Measurements from ENCODE around the gene GPR155. TPM values are rescaled to one million over a fixed set of nuclear protein-coding genes. Genes with fewer than 3 reads are reported as not detected.

GPR155 gene
- total and polyA plus RNA-seq, 5 donors from 2014 or later = 15.0 to 42.7 (median 20.1) TPM

DNA sequence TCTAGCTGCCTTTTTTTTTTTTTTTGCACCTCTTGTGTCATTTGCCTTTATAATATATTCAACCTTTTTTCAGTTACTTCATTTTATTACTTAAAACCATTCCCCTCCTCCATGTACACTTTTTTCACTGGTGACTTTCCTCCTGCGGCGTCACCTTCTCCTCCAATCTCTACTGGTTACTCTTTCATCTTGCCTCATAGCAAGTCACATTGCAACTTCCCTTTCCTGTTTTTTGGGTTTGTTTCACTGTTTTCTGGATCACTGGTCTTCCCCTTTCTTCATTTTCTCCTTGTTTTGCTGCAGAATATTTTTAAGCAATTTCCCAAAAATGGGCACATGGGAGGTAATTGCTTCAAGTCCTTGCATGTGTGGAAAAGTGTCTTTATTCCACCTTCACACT lies 37.7 kb upstream of the GPR155 start:
- H3K27me3 Mint-ChIP-seq = peaks cover 20% of the 10 kb centered on the region
- peaks cover 10 to 15% (median 10%) of the 10 kb centered on the region in 4 donors for H3K4me1 Mint-ChIP-seq
- no peak overlapping the region for H3K4me3 Mint-ChIP-seq
- ATAC-seq (ENCODE audit: low read depth in 2 of 2) (no peak), DNase-seq (no peak)
- peaks cover 0 to 7% (median 1%) of the 10 kb centered on the region in 7 donors for H3K9me3 Mint-ChIP-seq
- Histone ChIP-seq H3K36me3 (ENCODE audit: control insufficient read depth, insufficient read depth, low read length) (no peaks in the 10 kb centered on the region), H3K9me3 (ENCODE audit: control insufficient read depth in 2 of 2, low read length in 2 of 2) (no peaks in the 10 kb centered on the region), H3K27ac (ENCODE audit: insufficient read depth, low read length, poor library complexity, severe bottlenecking) (no peak overlapping the region), H3K27me3 (ENCODE audit: control insufficient read depth, insufficient read depth, low read length) (no peaks in the 10 kb centered on the region), H3K4me3 (ENCODE audit: low read depth, low read length) (no peak overlapping the region), H3K4me1 (ENCODE audit: control insufficient read depth, insufficient read depth, low read length, poor library complexity, severe bottlenecking) (no peaks in the 10 kb centered on the region)
- H3K36me3 Mint-ChIP-seq = peaks cover 41% of the 10 kb centered on the region
- H3K27ac Mint-ChIP-seq = peak overlapping the region in 1 of 3 donors; percentile 46

DNA sequence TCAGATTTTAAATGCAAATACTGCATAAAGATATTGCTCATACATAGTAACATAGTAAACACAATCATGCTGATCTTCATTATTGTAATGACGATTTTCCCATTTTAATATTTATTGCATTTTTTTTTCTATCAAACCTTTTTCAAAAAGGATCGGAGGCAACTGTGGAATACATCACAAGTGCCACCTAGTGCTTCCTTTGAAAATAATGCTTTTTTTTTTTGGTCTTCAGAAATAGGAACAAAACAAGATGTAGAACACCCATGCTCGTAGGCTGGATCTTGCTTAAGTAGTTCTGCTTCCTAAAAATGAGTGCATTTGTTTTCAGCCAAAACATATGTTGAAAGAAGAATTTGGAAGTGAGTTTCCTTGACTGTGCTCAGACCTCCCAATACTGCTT lies 35.7 kb upstream of the GPR155 start:
- Mint-ChIP-seq H3K36me3 (peaks cover 27% of the 10 kb centered on the region), H3K4me3 (no peak overlapping the region), H3K4me1 (peaks cover 10 to 16% (median 10%) of the 10 kb centered on the region in 4 donors), H3K9me3 (peaks cover 0 to 5% (median 1%) of the 10 kb centered on the region in 7 donors), H3K27me3 (peaks cover 13% of the 10 kb centered on the region), H3K27ac (no peak overlapping the region)
- no peak overlapping the region for H3K4me3 ChIP-seq (ENCODE audit: low read depth, low read length)
- no peaks in the 10 kb centered on the region for H3K27me3 ChIP-seq (ENCODE audit: control insufficient read depth, insufficient read depth, low read length)
- H3K36me3 ChIP-seq (ENCODE audit: control insufficient read depth, insufficient read depth, low read length) = no peaks in the 10 kb centered on the region
- no peak overlapping the region for H3K27ac ChIP-seq (ENCODE audit: insufficient read depth, low read length, poor library complexity, severe bottlenecking)
- no peaks in the 10 kb centered on the region for H3K4me1 ChIP-seq (ENCODE audit: control insufficient read depth, insufficient read depth, low read length, poor library complexity, severe bottlenecking)
- DNase-seq (peak in 2 of 3 donors; percentile 17), ATAC-seq (ENCODE audit: low read depth in 2 of 2) (no peak)
- no peaks in the 10 kb centered on the region for H3K9me3 ChIP-seq (ENCODE audit: control insufficient read depth in 2 of 2, low read length in 2 of 2)

DNA sequence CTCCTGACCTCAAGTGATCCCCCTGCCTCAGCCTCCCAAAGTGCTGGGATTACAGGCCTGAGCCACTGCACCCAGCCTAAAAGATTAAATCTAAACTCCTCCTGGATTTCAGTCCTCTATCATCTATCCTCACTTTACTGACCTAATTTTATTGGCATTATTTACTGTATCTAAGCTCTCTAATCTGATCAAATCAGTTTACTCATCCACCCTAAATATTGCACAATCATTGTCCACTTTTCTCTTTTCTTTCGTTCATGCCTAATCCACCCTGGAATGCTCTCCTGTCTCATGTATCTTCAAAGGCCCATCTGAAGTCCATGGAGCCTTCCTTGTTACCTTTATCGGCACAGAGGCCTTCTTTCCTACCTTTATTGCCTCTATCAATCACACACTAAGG lies 31.6 kb upstream of the GPR155 start:
- Mint-ChIP-seq H3K4me3 (peak overlapping the region in 1 of 4 donors; percentile 25), H3K27ac (peak overlapping the region in 1 of 3 donors; percentile 42), H3K4me1 (peaks cover 5 to 16% (median 14%) of the 10 kb centered on the region in 4 donors), H3K36me3 (peaks cover 8% of the 10 kb centered on the region), H3K27me3 (peaks cover 4% of the 10 kb centered on the region), H3K9me3 (peaks cover 0 to 7% (median 0%) of the 10 kb centered on the region in 7 donors)
- no peak overlapping the region for H3K4me3 ChIP-seq (ENCODE audit: low read depth, low read length)
- H3K27ac ChIP-seq (ENCODE audit: insufficient read depth, low read length, poor library complexity, severe bottlenecking) = no peak overlapping the region
- ATAC-seq (ENCODE audit: low read depth in 2 of 2) (no peak), DNase-seq (no peak)
- no peaks in the 10 kb centered on the region for H3K4me1 ChIP-seq (ENCODE audit: control insufficient read depth, insufficient read depth, low read length, poor library complexity, severe bottlenecking)
- no peaks in the 10 kb centered on the region for H3K36me3 ChIP-seq (ENCODE audit: control insufficient read depth, insufficient read depth, low read length)
- H3K9me3 ChIP-seq (ENCODE audit: control insufficient read depth in 2 of 2, low read length in 2 of 2) = no peaks in the 10 kb centered on the region
- H3K27me3 ChIP-seq (ENCODE audit: control insufficient read depth, insufficient read depth, low read length) = no peaks in the 10 kb centered on the region

DNA sequence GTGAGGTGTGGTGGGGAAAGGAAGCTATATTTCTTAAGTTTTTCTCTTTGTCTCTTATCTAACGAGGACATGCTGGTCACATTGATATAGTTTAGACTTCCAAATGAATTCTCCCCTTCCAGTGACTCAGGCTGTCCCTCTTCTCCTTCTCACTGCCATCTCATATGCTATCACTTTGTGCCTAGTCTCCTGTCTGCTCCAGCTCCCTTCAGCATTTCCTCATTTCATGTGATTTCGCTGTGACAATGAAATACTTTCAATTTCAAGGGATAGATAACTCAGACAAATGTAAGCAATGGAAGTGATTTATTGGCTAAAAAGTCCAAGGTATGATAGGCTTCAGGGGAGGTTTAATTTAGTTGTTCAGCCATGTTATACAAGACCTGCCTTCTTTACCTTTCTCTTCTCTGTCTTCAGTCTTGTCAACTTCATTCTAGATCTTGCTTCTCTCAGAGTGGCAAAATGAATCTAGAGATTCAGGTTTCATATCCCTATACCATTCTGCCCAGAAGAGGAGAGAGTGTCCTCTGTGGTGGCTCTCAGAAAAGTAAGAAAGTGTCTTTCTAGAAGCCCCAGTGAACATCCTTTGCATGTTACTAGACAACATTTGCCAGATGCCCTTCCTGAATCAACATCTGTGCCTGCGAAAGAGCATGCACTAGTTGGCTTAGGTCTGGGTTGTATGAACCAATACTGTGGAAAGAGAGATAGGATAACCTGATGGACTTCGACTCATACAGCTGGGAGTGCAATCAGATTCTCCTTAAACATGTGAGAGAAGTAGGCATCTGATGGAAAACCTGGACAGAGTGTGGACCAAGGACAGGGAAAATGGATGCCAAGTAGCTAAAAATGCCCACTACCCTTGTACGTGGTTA lies 29.9 kb upstream of the GPR155 start:
- peaks cover 10 to 20% (median 14%) of the 10 kb centered on the region in 4 donors for H3K4me1 Mint-ChIP-seq
- H3K27me3 Mint-ChIP-seq = peaks cover 4% of the 10 kb centered on the region
- Histone ChIP-seq H3K27me3 (ENCODE audit: control insufficient read depth, insufficient read depth, low read length) (no peaks in the 10 kb centered on the region), H3K4me3 (ENCODE audit: low read depth, low read length) (no peak overlapping the region), H3K4me1 (ENCODE audit: control insufficient read depth, insufficient read depth, low read length, poor library complexity, severe bottlenecking) (no peaks in the 10 kb centered on the region), H3K9me3 (ENCODE audit: control insufficient read depth in 2 of 2, low read length in 2 of 2) (no peaks in the 10 kb centered on the region), H3K36me3 (ENCODE audit: control insufficient read depth, insufficient read depth, low read length) (no peaks in the 10 kb centered on the region), H3K27ac (ENCODE audit: insufficient read depth, low read length, poor library complexity, severe bottlenecking) (no peak overlapping the region)
- H3K9me3 Mint-ChIP-seq = peaks cover 0 to 14% (median 0%) of the 10 kb centered on the region in 7 donors
- no peak for ATAC-seq (ENCODE audit: low read depth in 2 of 2)
- DNase-seq = no peak
- peaks cover 8% of the 10 kb centered on the region for H3K36me3 Mint-ChIP-seq
- H3K27ac Mint-ChIP-seq = peak overlapping the region in 1 of 3 donors; percentile 2
- no peak overlapping the region for H3K4me3 Mint-ChIP-seq

DNA sequence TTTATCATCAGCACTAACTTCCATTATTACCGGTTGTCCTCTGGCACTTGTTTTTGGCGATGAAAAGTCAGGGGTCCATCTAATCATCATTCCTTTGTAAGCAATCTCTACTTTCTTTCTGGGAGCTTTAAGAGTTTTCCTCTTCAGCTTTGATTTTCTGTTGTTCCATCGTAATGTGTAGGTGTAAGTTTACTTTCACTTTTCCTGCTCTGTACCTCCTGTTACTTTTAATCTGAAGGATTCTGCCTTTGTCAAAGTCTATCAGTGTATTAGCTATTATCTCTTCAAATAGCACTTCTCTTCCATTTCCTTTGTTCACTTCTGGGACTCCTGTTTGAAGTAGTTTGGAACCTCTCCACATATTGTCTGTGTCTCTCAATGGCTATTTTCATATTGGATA lies 25.5 kb upstream of the GPR155 start:
- Histone ChIP-seq H3K4me1 (ENCODE audit: control insufficient read depth, insufficient read depth, low read length, poor library complexity, severe bottlenecking) (no peaks in the 10 kb centered on the region), H3K36me3 (ENCODE audit: control insufficient read depth, insufficient read depth, low read length) (no peaks in the 10 kb centered on the region), H3K9me3 (ENCODE audit: control insufficient read depth in 2 of 2, low read length in 2 of 2) (peaks cover 7 to 15% of the 10 kb centered on the region in 2 experiments), H3K27me3 (ENCODE audit: control insufficient read depth, insufficient read depth, low read length) (no peaks in the 10 kb centered on the region), H3K27ac (ENCODE audit: insufficient read depth, low read length, poor library complexity, severe bottlenecking) (no peak overlapping the region), H3K4me3 (ENCODE audit: low read depth, low read length) (no peak overlapping the region)
- no peak for ATAC-seq (ENCODE audit: low read depth in 2 of 2)
- no peaks in the 10 kb centered on the region for H3K27me3 Mint-ChIP-seq
- DNase-seq = no peak
- H3K4me1 Mint-ChIP-seq = peaks cover 10 to 20% (median 11%) of the 10 kb centered on the region in 4 donors
- H3K27ac Mint-ChIP-seq = no peak overlapping the region
- no peak overlapping the region for H3K4me3 Mint-ChIP-seq
- H3K36me3 Mint-ChIP-seq = peaks cover 6% of the 10 kb centered on the region
- peaks cover 1 to 23% (median 9%) of the 10 kb centered on the region in 7 donors for H3K9me3 Mint-ChIP-seq

DNA sequence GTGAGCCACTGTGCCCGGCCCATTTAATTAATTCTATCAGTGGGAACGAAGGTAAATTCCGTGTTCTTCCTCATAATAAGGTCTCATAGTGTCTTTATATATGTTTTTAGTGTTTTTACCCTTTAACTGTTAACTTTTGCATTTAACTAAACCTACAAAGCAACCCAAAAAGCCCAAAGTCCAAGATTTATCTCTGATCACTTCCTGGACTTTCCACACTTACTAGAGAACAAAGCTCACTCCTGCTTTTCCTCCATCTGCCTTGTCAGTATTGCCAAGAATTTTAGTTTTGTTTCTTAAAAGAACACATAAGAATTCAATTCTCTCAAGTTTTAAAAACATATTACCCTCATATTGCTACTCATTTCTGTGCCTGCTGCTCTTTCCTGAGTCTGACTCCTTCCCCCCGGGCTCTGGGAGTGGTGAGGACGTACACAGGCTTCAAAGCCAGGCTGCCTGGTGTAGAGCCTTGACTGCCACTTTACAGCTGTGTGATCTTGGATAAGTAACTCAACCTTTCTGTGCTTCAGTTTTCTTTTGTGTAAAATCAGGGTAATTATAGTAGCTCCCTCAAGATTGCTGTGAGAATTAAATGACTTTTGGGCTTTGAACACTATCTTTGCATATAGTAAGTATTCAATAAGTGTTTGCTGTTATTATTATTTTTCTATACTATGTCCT lies 24.9 kb upstream of the GPR155 start:
- H3K4me3 Mint-ChIP-seq = no peak overlapping the region
- H3K27me3 ChIP-seq (ENCODE audit: control insufficient read depth, insufficient read depth, low read length) = no peaks in the 10 kb centered on the region
- no peaks in the 10 kb centered on the region for H3K4me1 ChIP-seq (ENCODE audit: control insufficient read depth, insufficient read depth, low read length, poor library complexity, severe bottlenecking)
- no peak overlapping the region for H3K27ac ChIP-seq (ENCODE audit: insufficient read depth, low read length, poor library complexity, severe bottlenecking)
- H3K27me3 Mint-ChIP-seq = no peaks in the 10 kb centered on the region
- no peaks in the 10 kb centered on the region for H3K36me3 ChIP-seq (ENCODE audit: control insufficient read depth, insufficient read depth, low read length)
- H3K36me3 Mint-ChIP-seq = peaks cover 11% of the 10 kb centered on the region
- peaks cover 5 to 16% (median 9%) of the 10 kb centered on the region in 4 donors for H3K4me1 Mint-ChIP-seq
- no peak for ATAC-seq (ENCODE audit: low read depth in 2 of 2)
- peaks cover 7 to 15% of the 10 kb centered on the region in 2 experiments for H3K9me3 ChIP-seq (ENCODE audit: control insufficient read depth in 2 of 2, low read length in 2 of 2)
- no peak for DNase-seq
- no peak overlapping the region for H3K27ac Mint-ChIP-seq
- H3K4me3 ChIP-seq (ENCODE audit: low read depth, low read length) = no peak overlapping the region
- peaks cover 1 to 23% (median 9%) of the 10 kb centered on the region in 7 donors for H3K9me3 Mint-ChIP-seq

DNA sequence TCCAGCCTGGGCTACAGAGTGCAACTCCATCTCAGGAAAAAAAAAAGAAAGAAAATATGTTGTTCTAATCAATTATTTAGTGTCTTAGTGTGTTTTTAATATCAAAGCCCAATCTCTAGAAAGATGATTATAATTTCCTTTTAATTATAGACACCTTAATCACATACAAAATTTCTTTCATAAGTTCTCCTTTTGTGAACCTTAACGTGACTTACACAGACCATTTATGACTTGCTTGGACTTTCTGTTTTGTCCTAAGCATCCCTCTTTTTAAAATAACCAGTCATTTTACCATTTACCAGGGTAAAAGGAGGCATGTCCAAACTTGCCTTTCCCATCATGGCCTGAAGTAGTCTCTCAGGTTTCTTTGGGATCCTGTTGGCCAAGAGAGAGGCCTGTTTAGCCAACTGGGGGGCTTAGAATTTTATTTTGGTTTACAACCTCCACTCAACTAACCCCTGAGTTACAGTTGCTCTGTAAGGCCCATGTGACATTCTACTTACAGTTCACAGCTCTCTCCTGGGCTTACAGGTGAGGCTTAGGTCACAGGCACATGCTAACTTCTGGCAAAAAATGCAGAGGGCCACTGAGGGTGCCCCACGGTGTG lies 23.9 kb upstream of the GPR155 start:
- Histone ChIP-seq H3K27ac (ENCODE audit: insufficient read depth, low read length, poor library complexity, severe bottlenecking) (no peak overlapping the region), H3K9me3 (ENCODE audit: control insufficient read depth in 2 of 2, low read length in 2 of 2) (peaks cover 7 to 15% of the 10 kb centered on the region in 2 experiments), H3K27me3 (ENCODE audit: control insufficient read depth, insufficient read depth, low read length) (no peaks in the 10 kb centered on the region), H3K36me3 (ENCODE audit: control insufficient read depth, insufficient read depth, low read length) (no peaks in the 10 kb centered on the region), H3K4me1 (ENCODE audit: control insufficient read depth, insufficient read depth, low read length, poor library complexity, severe bottlenecking) (no peaks in the 10 kb centered on the region), H3K4me3 (ENCODE audit: low read depth, low read length) (no peak overlapping the region)
- Mint-ChIP-seq H3K27me3 (no peaks in the 10 kb centered on the region), H3K4me3 (no peak overlapping the region), H3K36me3 (peaks cover 11% of the 10 kb centered on the region), H3K9me3 (peaks cover 1 to 25% (median 9%) of the 10 kb centered on the region in 7 donors), H3K27ac (no peak overlapping the region), H3K4me1 (peaks cover 0 to 9% (median 6%) of the 10 kb centered on the region in 4 donors)
- peak in 1 of 3 donors; percentile 39 for DNase-seq
- no peak for ATAC-seq (ENCODE audit: low read depth in 2 of 2)

Measured in CD4-positive, CD25-positive, alpha-beta regulatory T cell (primary cell).